NCI-H2081 treated with DMSO at 0.1 percent for 48 hours (cell line): ENCODE measurements around the gene ENC1.
"Not testable (repeated sequence)": the region's sequence is repeated elsewhere in the genome, so short reads cannot be mapped to it uniquely, and the experiment has no call there.

Source experiments
- DNase-seq: peaks from one replicate; lab custom pipeline; 2025; lab: John Stamatoyannopoulos, UW

Gene ENC1

GRCh38 chr5:74640450-74640953 lies at the start of gene ENC1:
Gene ENC1 (minus strand): TSS chr5:74640728. CDS start chr5:74636485, 4,243 bp downstream.
- no peak for DNase-seq

GRCh38 chr5:74686962-74687751 lies 46.6 kb upstream of the ENC1 start:
- DNase-seq, result no peak

GRCh38 chr5:74685979-74686631 lies 45.6 kb upstream of the ENC1 start:
- no peak for DNase-seq

- no peak for DNase-seq
Measured at GRCh38 chr5:74684900-74685851, 44.6 kb upstream of the ENC1 start, which contains the start of gene HEXB. Gene HEXB (plus strand): TSS chr5:74685233. CDS start chr5:74685261, 28 bp downstream.

- DNase-seq, result no peak
Measured at GRCh38 chr5:74679966-74680365, 39.4 kb upstream of the ENC1 start.

GRCh38 chr5:74679300-74679699 lies 38.8 kb upstream of the ENC1 start:
- DNase-seq, result not testable (repeated sequence)

- DNase-seq, result not testable (repeated sequence)
Measured at GRCh38 chr5:74678123-74678522, 37.6 kb upstream of the ENC1 start.

GRCh38 chr5:74676466-74676865 lies 35.9 kb upstream of the ENC1 start:
- not testable (repeated sequence) for DNase-seq

- DNase-seq, result no peak
Measured at GRCh38 chr5:74673011-74673790, 32.7 kb upstream of the ENC1 start.

- DNase-seq, result no peak
Measured at GRCh38 chr5:74672215-74672877, 31.8 kb upstream of the ENC1 start.

GRCh38 chr5:74670396-74671038 lies 30.0 kb upstream of the ENC1 start:
- no peak for DNase-seq

GRCh38 chr5:74669821-74670220 lies 29.3 kb upstream of the ENC1 start:
- DNase-seq, result no peak

GRCh38 chr5:74667396-74667795 lies 26.9 kb upstream of the ENC1 start:
- DNase-seq, result no peak

- no peak for DNase-seq
Measured at GRCh38 chr5:74665816-74666215, 25.3 kb upstream of the ENC1 start.

- no peak for DNase-seq
Measured at GRCh38 chr5:74665273-74665672, 24.7 kb upstream of the ENC1 start.

- no peak for DNase-seq
Measured at GRCh38 chr5:74664551-74664950, 24.0 kb upstream of the ENC1 start.

GRCh38 chr5:74660873-74661272 lies 20.3 kb upstream of the ENC1 start:
- DNase-seq, result no peak

GRCh38 chr5:74660140-74660539 lies 19.6 kb upstream of the ENC1 start:
- no peak for DNase-seq

- no peak for DNase-seq
Measured at GRCh38 chr5:74659172-74659571, 18.6 kb upstream of the ENC1 start.

GRCh38 chr5:74657165-74657564 lies 16.6 kb upstream of the ENC1 start:
- DNase-seq, result no peak
